KMS-11 (cell line): Measurements from ENCODE around the gene ANKRD40.

ENCODE experiments used
- H2AFZ ChIP-seq: fragments of 200-600 bp; sonication (generic); 2 replicates; pipeline ENCODE4 v1.6.1; 2016; ENCODE audit warnings: antibody characterized with exemption, mixed run types, low read depth
- H3K27ac ChIP-seq: fragments of 200-600 bp; sonication (generic); 2 replicates; pipeline ENCODE4 v1.6.1; 2016; ENCODE audit warnings: mild to moderate bottlenecking, mixed run types
- H3K27me3 ChIP-seq: fragments of 200-600 bp; sonication (generic); 2 replicates; pipeline ENCODE4 v1.6.1; 2017; ENCODE audit warnings: mild to moderate bottlenecking, low read depth, mixed run types, moderate library complexity; ENCODE audit not compliant: insufficient read depth
- H3K36me3 ChIP-seq: fragments of 200-600 bp; sonication (generic); 2 replicates; pipeline ENCODE4 v1.6.1; 2017; ENCODE audit warnings: mild to moderate bottlenecking, mixed run types; ENCODE audit not compliant: insufficient read depth
- H3K4me1 ChIP-seq: fragments of 200-600 bp; sonication (generic); 2 replicates; pipeline ENCODE4 v1.6.1; 2016; ENCODE audit warnings: mild to moderate bottlenecking, low read depth, mixed run types; ENCODE audit not compliant: poor library complexity, severe bottlenecking
- H3K4me2 ChIP-seq: fragments of 200-600 bp; sonication (generic); 2 replicates; pipeline ENCODE4 v1.7.0; 2016; ENCODE audit warnings: mild to moderate bottlenecking, mixed run types
- H3K4me3 ChIP-seq: fragments of 200-600 bp; sonication (generic); IDR thresholded peaks from 2 replicates; pipeline ENCODE4 v1.6.1; 2017; ENCODE audit warnings: low read depth, low read length, mixed read lengths; ENCODE audit not compliant: insufficient read depth
- H3K79me2 ChIP-seq: fragments of 200-600 bp; sonication (generic); 2 replicates; pipeline ENCODE4 v1.6.1; 2016; ENCODE audit warnings: low read depth, mixed run types; ENCODE audit not compliant: insufficient read depth
- H3K9ac ChIP-seq: fragments of 200-600 bp; sonication (generic); 2 replicates; pipeline ENCODE4 v1.6.1; 2016; ENCODE audit warnings: mild to moderate bottlenecking, mixed run types
- H4K20me1 ChIP-seq: fragments of 200-600 bp; sonication (generic); 2 replicates; pipeline ENCODE4 v1.6.1; 2016; ENCODE audit warnings: mild to moderate bottlenecking, mixed run types; ENCODE audit not compliant: insufficient read depth
- CTCF ChIP-seq: fragments of 200-600 bp; sonication (generic); conservative IDR thresholded peaks from 2 replicates; pipeline ENCODE4 v1.6.1; 2017; ENCODE audit warnings: low read depth, mild to moderate bottlenecking, antibody characterized with exemption, low read length, moderate library complexity, mixed read lengths

The ANKRD40 gene

GRCh38 chr17:50708050-50709000, 611 bp upstream of the ANKRD40 start:
- Histone ChIP-seq H4K20me1 (no peaks in the 10 kb centered on the region), H3K36me3 (no peaks in the 10 kb centered on the region), H3K4me2 (peak overlapping the region; percentile 97), H2AFZ (peak overlapping the region; percentile 72), H3K27me3 (no peaks in the 10 kb centered on the region; the same call in 1 of the 2 replicates), H3K4me1 (peaks cover 35% of the 10 kb centered on the region), H3K4me3 (no peak overlapping the region), H3K9ac (peak overlapping the region; percentile 81), H3K27ac (peak overlapping the region; percentile 85), H3K79me2 (peaks cover 44% of the 10 kb centered on the region; the same call in 1 of the 2 replicates)
- no peak for TF ChIP-seq CTCF

- Histone ChIP-seq H3K27ac (no peak overlapping the region), H2AFZ (no peak overlapping the region), H3K79me2 (peaks cover 62% of the 10 kb centered on the region; the same call in 1 of the 2 replicates), H4K20me1 (no peaks in the 10 kb centered on the region; the same call in 1 of the 2 replicates), H3K36me3 (no peaks in the 10 kb centered on the region; the same call in 1 of the 2 replicates), H3K9ac (no peak overlapping the region), H3K4me3 (no peak overlapping the region), H3K4me1 (peaks cover 23% of the 10 kb centered on the region), H3K27me3 (no peaks in the 10 kb centered on the region), H3K4me2 (no peak overlapping the region)
- no peak for TF ChIP-seq CTCF
These were observed 4.6 kb downstream of the ANKRD40 start for GRCh38 chr17:50703162-50703561.

DNA sequence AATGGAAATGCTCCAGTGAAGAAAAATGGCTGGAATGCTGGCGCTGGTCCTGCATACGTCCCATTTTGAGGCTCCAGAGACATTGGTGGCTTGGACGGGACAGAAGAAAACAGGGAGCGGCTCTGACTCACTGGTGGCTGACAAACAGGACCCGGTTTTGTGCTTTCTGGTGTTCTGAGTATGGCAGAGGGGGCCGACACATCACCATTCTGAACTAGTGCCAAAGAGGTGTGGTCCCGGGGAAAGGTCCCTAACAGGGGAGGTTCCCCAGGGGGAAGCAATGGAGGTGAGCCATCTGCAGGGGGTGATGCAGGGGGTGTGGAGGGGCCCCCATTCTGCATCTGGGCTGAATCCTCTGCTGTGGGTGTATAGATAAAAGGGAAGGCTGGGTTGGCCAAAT, 8.3 kb downstream of the ANKRD40 start:
- Histone ChIP-seq H3K9ac (no peak overlapping the region), H3K27me3 (no peaks in the 10 kb centered on the region), H3K4me1 (peaks cover 49% of the 10 kb centered on the region), H3K4me2 (no peak overlapping the region), H4K20me1 (no peaks in the 10 kb centered on the region; the same call in 1 of the 2 replicates), H2AFZ (no peak overlapping the region), H3K4me3 (no peak overlapping the region), H3K27ac (no peak overlapping the region), H3K79me2 (peaks cover 40% of the 10 kb centered on the region; the same call in 1 of the 2 replicates), H3K36me3 (no peaks in the 10 kb centered on the region; the same call in 1 of the 2 replicates)
- TF ChIP-seq CTCF, result no peak

GRCh38 chr17:50697663-50698272, 9.9 kb downstream of the ANKRD40 start:
- H3K79me2 ChIP-seq, result peaks cover 27% of the 10 kb centered on the region; the same call in 1 of the 2 replicates
- no peaks in the 10 kb centered on the region; the same call in 1 of the 2 replicates for H4K20me1 ChIP-seq
- H2AFZ ChIP-seq, result no peak overlapping the region
- peak overlapping the region; percentile 86 for H3K4me2 ChIP-seq
- no peak for TF ChIP-seq CTCF
- H3K27me3 ChIP-seq, result no peaks in the 10 kb centered on the region
- H3K27ac ChIP-seq, result peak overlapping the region; percentile 64; the same call in 1 of the 2 replicates
- no peaks in the 10 kb centered on the region; the same call in 1 of the 2 replicates for H3K36me3 ChIP-seq
- H3K4me1 ChIP-seq, result peaks cover 53% of the 10 kb centered on the region
- H3K9ac ChIP-seq, result no peak overlapping the region
- H3K4me3 ChIP-seq, result no peak overlapping the region
